Measurements from ENCODE around the gene ATP6V1A. TPM values are rescaled to one million over a fixed set of nuclear protein-coding genes. Genes with fewer than 3 reads are reported as not detected.

ATP6V1A gene
- total and polyA plus RNA-seq, 2 of the 13 experiments (the other 11 are each of a cell fraction or from before 2014, with no cell fraction given): 23.4 to 95.1 TPM

GRCh38 chr3:113783463-113783862 lies 36.6 kb downstream of the ATP6V1A start:
- no peak for FAIRE-seq
- no peak for DNase-seq (ENCODE audit: low spot score)
- no peak for TF ChIP-seq ZNF546 (CRISPR knock-in tag; conservative IDR thresholded peaks at IDR 0.05)
- no peak for TF ChIP-seq ZBTB7A (CRISPR knock-in tag; IDR thresholded peaks at IDR 0.05)
- no peak for TF ChIP-seq ZKSCAN8 (CRISPR knock-in tag; IDR thresholded peaks at IDR 0.05; ENCODE audit: borderline replicate concordance)
- TF ChIP-seq GATA4 (IDR thresholded peaks at IDR 0.05; ENCODE audit: borderline replicate concordance, low read depth): no peak
- TF ChIP-seq JDP2 (CRISPR knock-in tag; IDR thresholded peaks at IDR 0.05; ENCODE audit: borderline replicate concordance): no peak
- no peak for TF ChIP-seq RELA (CRISPR knock-in tag; IDR thresholded peaks at IDR 0.05)
- TF ChIP-seq TFDP1 (CRISPR knock-in tag; IDR thresholded peaks at IDR 0.05; ENCODE audit: borderline replicate concordance): no peak
- peak; percentile 67 for TF ChIP-seq ATF7 (IDR thresholded peaks at IDR 0.05)
- no peak for TF ChIP-seq ATF7 (CRISPR knock-in tag; IDR thresholded peaks at IDR 0.05)
- no peak for TF ChIP-seq ELF1 (CRISPR knock-in tag; IDR thresholded peaks at IDR 0.05)
- no TSS peak for BruUV-seq (replicated peaks)
- H3K27ac ChIP-seq (ENCODE audit: extremely low read length, insufficient read depth, low read length): no peak overlapping the region
- peaks cover 4% of the 10 kb centered on the region; the same call in 1 of the 2 replicates for H3K4me1 ChIP-seq (ENCODE audit: insufficient read depth, low read length)
- ChIA-PET POLR2A (no interaction called here), CTCF (ENCODE audit: low intra/inter-chr PET ratio, low total read pairs) (no interaction called here)
- no peaks in the 10 kb centered on the region; the same call in 1 of the 2 replicates for H4K20me1 ChIP-seq (ENCODE audit: insufficient read depth, low read length)
- H3K79me2 ChIP-seq (ENCODE audit: insufficient read depth, low read length): no peaks in the 10 kb centered on the region
- in situ Hi-C loops (cut with HindIII; ENCODE audit: extremely low pct_ligation_motif_present, low pct_unique_long_range_greater_than_20kb): no loop called here
- intact Hi-C loops (cut with micrococcal nuclease; ENCODE audit: unreplicated experiment): no loop called here
- no peaks in the 10 kb centered on the region for H3K9me3 ChIP-seq (ENCODE audit: low read length)
- ATAC-seq: no peak
- no peaks in the 10 kb centered on the region for H3K27me3 ChIP-seq (ENCODE audit: control insufficient read depth in 1 of 2, insufficient read depth in 2 of 2, low read length in 2 of 2)
- H2AFZ ChIP-seq (ENCODE audit: low read length): no peak overlapping the region
- no peak overlapping the region for H3K4me3 ChIP-seq (replicated peaks in 1 of 3; ENCODE audit: insufficient read depth in 1 of 3, low read depth in 2 of 3, low read length in 3 of 3)
- H3K36me3 ChIP-seq (replicated peaks in 1 of 2; ENCODE audit: control insufficient read depth in 1 of 2, insufficient read depth in 2 of 2, low read length in 2 of 2): peaks cover 4 to 16% of the 10 kb centered on the region in 2 experiments
- no peak overlapping the region for H3K4me2 ChIP-seq (ENCODE audit: low read depth, low read length)
- no peak overlapping the region for H3K9ac ChIP-seq (ENCODE audit: insufficient read depth, low read depth, low read length)
